HepG2 (cell line): ENCODE results near the gene ABCF1. TPM values are rescaled to one million over a fixed set of nuclear protein-coding genes. Genes with fewer than 3 reads are reported as not detected.
A peak's percentile ranks its signal among the peaks of the same experiment; 100 is the strongest.

ENCODE experiments used
- ATAC-seq: fragments of 200-7000 bp; cut with Tn5 transposase; 3 replicates; pipeline ENCODE4 v1.9.1; 2020; ENCODE audit warnings: mild to moderate bottlenecking, moderate library complexity
- BruUV-seq: library from RNA; stranded (reverse); fragments of 400-500 nt; replicated peaks from 2 replicates; lab custom pipeline; 2021; lab: Mats Ljungman, UMichigan
- CTCF ChIA-PET: fragments of 300-600 bp; formaldehyde crosslinking; extraction: SDS; loops from one replicate; lab custom pipeline; 2021; ENCODE audit warnings: low total read pairs, inconsistent platforms, low intra/inter-chr PET ratio; lab: Yijun Ruan, JAX
- POLR2A ChIA-PET: fragments of 350-600 bp; sonication (Branson Sonifier 250); formaldehyde crosslinking; loops from one replicate; lab custom pipeline; 2020; ENCODE audit warnings: antibody characterized with exemption, inconsistent platforms; lab: Yijun Ruan, JAX
- DNase-seq: peaks from one replicate; pipeline ENCODE4 v3.0.0-alpha.2; 2015; ENCODE audit warnings: low spot score
- FAIRE-seq: peaks from 3 replicates; lab custom pipeline; 2011; peaks lifted over from hg19 to GRCh38; lab: Jason Lieb, UNC
- H2AFZ ChIP-seq: one replicate; pipeline ENCODE4 v1.6.1; 2011; ENCODE audit warnings: low read length, inconsistent platforms
- H3K27ac ChIP-seq: fragments of 300-600 bp; 3 replicates; pipeline ENCODE4 v1.8.0; 2011; ENCODE audit warnings: mixed run types, mild to moderate bottlenecking, mixed read lengths, low read length, inconsistent platforms; ENCODE audit not compliant: insufficient read depth; ENCODE audit errors: extremely low read length
- H3K27me3 ChIP-seq, 2 experiments: fragments of 200-600 bp in 1 of 2; 2 replicates in 1 of 2; 3 replicates in 1 of 2; pipeline versions ENCODE4 v1.6.0 to v1.8.0; 2011; ENCODE audit warnings: low read length in 2 of 2, mild to moderate bottlenecking in 2 of 2, moderate library complexity in 2 of 2, inconsistent platforms in 1 of 2; ENCODE audit not compliant: insufficient read depth in 2 of 2, control insufficient read depth in 1 of 2
- H3K36me3 ChIP-seq, 2 experiments: fragments of 200-600 bp in 1 of 2; replicated peaks in 1 of 2; 2 replicates in 1 of 2; 3 replicates in 1 of 2; pipeline versions ENCODE4 v1.5.1 to v1.8.0; 2011; ENCODE audit warnings: low read length in 2 of 2, inconsistent platforms in 1 of 2; ENCODE audit not compliant: insufficient read depth in 2 of 2, control insufficient read depth in 1 of 2
- H3K4me1 ChIP-seq: 2 replicates; pipeline ENCODE4 v1.5.1; 2012; ENCODE audit warnings: low read length, inconsistent platforms; ENCODE audit not compliant: insufficient read depth
- H3K4me2 ChIP-seq: 2 replicates; pipeline ENCODE4 v1.6.0; 2011; ENCODE audit warnings: low read depth, low read length, inconsistent platforms
- H3K4me3 ChIP-seq, 3 experiments: fragments of 200-600 bp in 1 of 3; sonication (generic), shearing (Covaris generic) in 1 of 3; replicated peaks in 1 of 3; 2 replicates each; pipeline ENCODE4 v1.5.1; 2011 to 2016; ENCODE audit warnings: low read length in 3 of 3, inconsistent platforms in 2 of 3, low read depth in 2 of 3, mild to moderate bottlenecking in 2 of 3, control low read depth in 1 of 3, mixed read lengths in 1 of 3; ENCODE audit not compliant: insufficient read depth in 1 of 3
- H3K79me2 ChIP-seq: one replicate; pipeline ENCODE4 v1.6.1; 2011; ENCODE audit warnings: low read length, inconsistent platforms; ENCODE audit not compliant: insufficient read depth
- H3K9ac ChIP-seq: 2 replicates; pipeline ENCODE4 v1.6.0; 2011; ENCODE audit warnings: mild to moderate bottlenecking, low read depth, low read length, inconsistent platforms; ENCODE audit not compliant: insufficient read depth
- H3K9me3 ChIP-seq: 2 replicates; pipeline ENCODE4 v1.5.1; 2012; ENCODE audit warnings: mild to moderate bottlenecking, low read length
- H4K20me1 ChIP-seq: 2 replicates; pipeline ENCODE4 v1.6.0; 2011; ENCODE audit warnings: inconsistent platforms, mild to moderate bottlenecking, low read length, moderate library complexity; ENCODE audit not compliant: insufficient read depth
- ATRX ChIP-seq: sonication (generic); formaldehyde crosslinking; IDR thresholded peaks from 2 replicates; pipeline ENCODE4 v1.4.0; 2020; ENCODE audit warnings: missing genetic modification reagents, borderline replicate concordance
- FLYWCH1 ChIP-seq: sonication (generic); formaldehyde crosslinking; IDR thresholded peaks from 2 replicates; pipeline ENCODE4 v1.8.1; 2023; ENCODE audit warnings: mild to moderate bottlenecking, missing genetic modification reagents
- FOXA1 ChIP-seq, 2 experiments: fragments of 450-650 bp in 1 of 2; sonication (generic) in 1 of 2; formaldehyde crosslinking in 1 of 2; IDR thresholded peaks; 2 replicates each; pipeline versions ENCODE4 v1.4.0 to v1.6.1; 2016 to 2020; ENCODE audit warnings: missing genetic modification reagents in 1 of 2
- HHEX ChIP-seq: IDR thresholded peaks from 2 replicates; pipeline ENCODE4 v1.6.1; 2016; ENCODE audit warnings: control low read depth
- MATR3 ChIP-seq: sonication (generic); formaldehyde crosslinking; IDR thresholded peaks from 2 replicates; pipeline ENCODE4 v1.4.0; 2020; ENCODE audit warnings: missing genetic modification reagents
- NCOA5 ChIP-seq: sonication (generic); formaldehyde crosslinking; IDR thresholded peaks from 2 replicates; pipeline ENCODE4 v1.4.0; 2020; ENCODE audit warnings: missing genetic modification reagents
- RFXANK ChIP-seq: IDR thresholded peaks from 2 replicates; pipeline ENCODE4 v1.6.1; 2016
- SOX5 ChIP-seq: IDR thresholded peaks from 2 replicates; pipeline ENCODE4 v1.6.1; 2016; ENCODE audit warnings: borderline replicate concordance
- TP53 ChIP-seq: sonication (generic); formaldehyde crosslinking; conservative IDR thresholded peaks from 2 replicates; pipeline ENCODE4 v1.4.0; 2020; ENCODE audit warnings: missing genetic modification reagents
- ZBTB7A ChIP-seq: sonication (generic); formaldehyde crosslinking; IDR thresholded peaks from 2 replicates; pipeline ENCODE4 v1.8.0; 2022; ENCODE audit warnings: mild to moderate bottlenecking, missing genetic modification reagents
- ZNF331 ChIP-seq: sonication (generic); formaldehyde crosslinking; IDR thresholded peaks from 2 replicates; pipeline ENCODE4 v1.4.0; 2020; ENCODE audit warnings: missing genetic modification reagents
- ZNF432 ChIP-seq: sonication (generic); formaldehyde crosslinking; IDR thresholded peaks from 2 replicates; pipeline ENCODE4 v1.5.0; 2020; ENCODE audit warnings: missing genetic modification reagents, mild to moderate bottlenecking, borderline replicate concordance
- ZNF441 ChIP-seq: sonication (generic); formaldehyde crosslinking; IDR thresholded peaks from 2 replicates; pipeline ENCODE4 v1.7.0; 2021; ENCODE audit warnings: missing genetic modification reagents, borderline replicate concordance
- ZNF484 ChIP-seq: sonication (generic); formaldehyde crosslinking; IDR thresholded peaks from 2 replicates; pipeline ENCODE4 v1.5.1; 2020; ENCODE audit warnings: mild to moderate bottlenecking, low read depth, missing genetic modification reagents, borderline replicate concordance
- whole genome bisulfite sequencing: methylation state at CpG from one replicate; pipeline ENCODE4 v1.1.6; 2017; ENCODE audit warnings: low lambda C conversion rate; 5-methylcytosine and 5-hydroxymethylcytosine counted together
- in situ Hi-C: cut with HindIII; loops from 2 replicates; pipeline ENCODE4 v1.10.0; 2017; ENCODE audit warnings: low pct_unique_long_range_greater_than_20kb; ENCODE audit not compliant: extremely low pct_ligation_motif_present
- intact Hi-C: fragments of 100-400 bp; cut with micrococcal nuclease; formaldehyde crosslinking; loops from one replicate; pipeline ENCODE4 v1.10.0; 2022; ENCODE audit not compliant: unreplicated experiment
- polyA plus RNA-seq, 8 experiments: library from polyadenylated mRNA; depleted of rRNA in 3 of 8; stranded (reverse) in 7 of 8; unstranded in 1 of 8; fragments of >200 nt; fragmentation: Illumina TruSeq in 4 of 8; extraction: Trizol in 4 of 8; gene quantifications; 2 replicates each; pipeline versions ENCODE4 v1.2.1 to v1.2.3, GENCODE V29; 2011 to 2016; ENCODE audit warnings: low read depth in 4 of 8, missing spikeins in 1 of 8, mixed read lengths in 1 of 8; ENCODE audit not compliant: insufficient read depth in 1 of 8
- total RNA-seq, 5 experiments: library from RNA; depleted of rRNA; stranded (reverse); fragments of >200 nt; fragmentation: Illumina TruSeq; extraction: Trizol; gene quantifications; 2 replicates each; pipeline ENCODE4 v1.2.3, GENCODE V29; 2016; ENCODE audit warnings: low read depth in 1 of 5
- TF ChIP-seq, protein P1 (sequence below): IDR thresholded peaks from 2 replicates; pipeline ENCODE4 v1.6.1; 2016; ENCODE audit warnings: low read depth, borderline replicate concordance
- TF ChIP-seq, protein P2 (sequence below): sonication (generic); formaldehyde crosslinking; IDR thresholded peaks from 2 replicates; pipeline ENCODE4 v1.5.0; 2020; ENCODE audit warnings: mild to moderate bottlenecking, missing genetic modification reagents, borderline replicate concordance
- TF ChIP-seq, protein P3 (sequence below): sonication (generic); IDR thresholded peaks from 2 replicates; pipeline ENCODE4 v1.6.1; 2016; ENCODE audit warnings: low read depth, borderline replicate concordance

ABCF1 gene
- total and polyA plus RNA-seq, 2 of the 13 experiments (the other 11 are each of a cell fraction or from before 2014, with no cell fraction given): 25.4 to 98.9 TPM

DNA sequence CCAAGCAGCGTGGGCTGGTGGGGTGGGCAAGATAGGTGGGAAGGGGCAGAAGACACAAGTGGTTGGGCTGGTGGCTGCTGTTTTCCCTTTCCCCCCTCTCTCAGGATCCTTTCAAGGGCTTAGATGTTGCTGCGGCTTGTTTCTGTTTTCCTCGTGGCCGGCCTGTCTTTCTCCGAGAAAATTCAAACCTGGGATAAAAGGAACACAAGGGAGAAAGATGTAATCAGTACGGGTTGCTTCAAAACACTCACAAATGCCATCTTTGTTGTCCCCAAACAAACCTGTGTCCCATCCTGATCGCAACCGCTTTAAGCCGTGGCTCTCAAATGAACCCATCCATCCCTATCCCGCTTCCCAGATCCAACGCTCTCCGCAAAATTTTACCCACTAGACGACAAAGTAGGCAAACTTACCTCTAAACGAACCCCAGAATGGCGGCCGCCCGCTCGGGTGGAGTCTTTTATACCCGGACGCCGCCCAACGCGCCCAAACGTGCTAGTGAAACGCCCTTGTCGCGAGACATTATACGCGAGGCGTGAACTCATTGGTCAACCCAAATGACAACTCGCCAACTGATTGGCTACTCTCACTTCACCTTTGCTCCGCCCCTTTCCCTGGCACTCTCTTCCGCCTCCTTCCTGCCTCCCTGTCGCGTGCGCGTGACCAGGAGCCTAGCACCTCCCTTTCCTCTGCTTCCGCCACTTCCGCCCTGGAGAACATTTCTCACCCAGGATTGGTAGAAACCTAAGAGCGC, 45.7 kb downstream of the ABCF1 start, which contains the start of gene PPP1R10:
Gene PPP1R10 (minus strand): TSS at position 433 of the 754 bp plus-strand sequence. CDS start 7,299 bp downstream, outside the sequence.
- Histone ChIP-seq H3K9me3 (no peaks in the 10 kb centered on the region), H3K4me2 (peak within 1 kb of the TSS; percentile 88), H3K27ac (peak within 1 kb of the TSS; percentile 98), H3K4me3 (peak within 1 kb of the TSS; percentile 87 to 97 (median 89)), H2AFZ (peak within 1 kb of the TSS; percentile 59), H4K20me1 (peaks cover 12% of the 10 kb centered on the region), H3K27me3 (no peaks in the 10 kb centered on the region; a peak in 1 of 5 replicates), H3K36me3 (peaks cover 4 to 18% of the 10 kb centered on the region in 2 experiments), H3K79me2 (peaks cover 44% of the 10 kb centered on the region), H3K9ac (peak within 1 kb of the TSS; percentile 100), H3K4me1 (peaks cover 35% of the 10 kb centered on the region)
- POLR2A ChIA-PET: interaction anchor here (0.7 to 2.6 kb wide), 26 partner anchors 10 to 267 kb away, joined by 3 to 36 read pairs (median 7); partner anchors contain the start of genes ABCF1, ATAT1, C6orf136 and DDR1
- DNase-seq: peak; percentile 100
- FAIRE-seq: peak; percentile 91
- intact Hi-C loops: loop anchor here (2.0 to 5.0 kb wide), 3 partner anchors 40 to 104 kb away; partner anchors contain the start of genes DHX16 and TUBB
- under 1% methylated on average over 40 of the region's 40 CpGs for whole genome bisulfite sequencing
- CTCF ChIA-PET: no interaction called here
- ATAC-seq: peak; percentile 83
- in situ Hi-C loops: no loop called here
- BruUV-seq: TSS peak; percentile 75
- TF ChIP-seq ZNF441: peak; percentile 54; the same call in 1 of the 2 replicates
- TF ChIP-seq ZBTB7A (CRISPR knock-in tag): 0 out of 2 replicates have a peak, but pooled peaks have one; percentile 21
- TF ChIP-seq NCOA5 (CRISPR knock-in tag): no peak
- no peak for TF ChIP-seq MATR3 (CRISPR knock-in tag)
- peak; percentile 42; the same call in 1 of the 2 replicates for TF ChIP-seq RFXANK
- TF ChIP-seq SOX5: peak; percentile 62; the same call in 1 of the 2 replicates
- TF ChIP-seq, protein P1, sequence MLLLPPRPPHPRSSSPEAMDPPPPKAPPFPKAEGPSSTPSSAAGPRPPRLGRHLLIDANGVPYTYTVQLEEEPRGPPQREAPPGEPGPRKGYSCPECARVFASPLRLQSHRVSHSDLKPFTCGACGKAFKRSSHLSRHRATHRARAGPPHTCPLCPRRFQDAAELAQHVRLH: peak; percentile 48
- TF ChIP-seq, protein P2, sequence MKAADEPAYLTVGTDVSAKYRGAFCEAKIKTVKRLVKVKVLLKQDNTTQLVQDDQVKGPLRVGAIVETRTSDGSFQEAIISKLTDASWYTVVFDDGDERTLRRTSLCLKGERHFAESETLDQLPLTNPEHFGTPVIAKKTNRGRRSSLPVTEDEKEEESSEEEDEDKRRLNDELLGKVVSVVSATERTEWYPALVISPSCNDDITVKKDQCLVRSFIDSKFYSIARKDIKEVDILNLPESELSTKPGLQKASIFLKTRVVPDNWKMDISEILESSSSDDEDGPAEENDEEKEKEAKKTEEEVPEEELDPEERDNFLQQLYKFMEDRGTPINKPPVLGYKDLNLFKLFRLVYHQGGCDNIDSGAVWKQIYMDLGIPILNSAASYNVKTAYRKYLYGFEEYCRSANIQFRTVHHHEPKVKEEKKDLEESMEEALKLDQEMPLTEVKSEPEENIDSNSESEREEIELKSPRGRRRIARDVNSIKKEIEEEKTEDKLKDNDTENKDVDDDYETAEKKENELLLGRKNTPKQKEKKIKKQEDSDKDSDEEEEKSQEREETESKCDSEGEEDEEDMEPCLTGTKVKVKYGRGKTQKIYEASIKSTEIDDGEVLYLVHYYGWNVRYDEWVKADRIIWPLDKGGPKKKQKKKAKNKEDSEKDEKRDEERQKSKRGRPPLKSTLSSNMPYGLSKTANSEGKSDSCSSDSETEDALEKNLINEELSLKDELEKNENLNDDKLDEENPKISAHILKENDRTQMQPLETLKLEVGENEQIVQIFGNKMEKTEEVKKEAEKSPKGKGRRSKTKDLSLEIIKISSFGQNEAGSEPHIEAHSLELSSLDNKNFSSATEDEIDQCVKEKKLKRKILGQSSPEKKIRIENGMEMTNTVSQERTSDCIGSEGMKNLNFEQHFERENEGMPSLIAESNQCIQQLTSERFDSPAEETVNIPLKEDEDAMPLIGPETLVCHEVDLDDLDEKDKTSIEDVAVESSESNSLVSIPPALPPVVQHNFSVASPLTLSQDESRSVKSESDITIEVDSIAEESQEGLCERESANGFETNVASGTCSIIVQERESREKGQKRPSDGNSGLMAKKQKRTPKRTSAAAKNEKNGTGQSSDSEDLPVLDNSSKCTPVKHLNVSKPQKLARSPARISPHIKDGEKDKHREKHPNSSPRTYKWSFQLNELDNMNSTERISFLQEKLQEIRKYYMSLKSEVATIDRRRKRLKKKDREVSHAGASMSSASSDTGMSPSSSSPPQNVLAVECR (CRISPR knock-in tag): no peak
- TF ChIP-seq, protein P3, sequence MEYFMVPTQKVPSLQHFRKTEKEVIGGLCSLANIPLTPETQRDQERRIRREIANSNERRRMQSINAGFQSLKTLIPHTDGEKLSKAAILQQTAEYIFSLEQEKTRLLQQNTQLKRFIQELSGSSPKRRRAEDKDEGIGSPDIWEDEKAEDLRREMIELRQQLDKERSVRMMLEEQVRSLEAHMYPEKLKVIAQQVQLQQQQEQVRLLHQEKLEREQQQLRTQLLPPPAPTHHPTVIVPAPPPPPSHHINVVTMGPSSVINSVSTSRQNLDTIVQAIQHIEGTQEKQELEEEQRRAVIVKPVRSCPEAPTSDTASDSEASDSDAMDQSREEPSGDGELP: no peak; the same call in 1 of the 2 replicates
- peak; percentile 74; the same call in 1 of the 2 replicates for TF ChIP-seq TP53 (CRISPR knock-in tag)
- TF ChIP-seq FLYWCH1: no peak
- no peak for TF ChIP-seq ATRX
- 0 out of 2 replicates have a peak, but pooled peaks have one; percentile 10 for TF ChIP-seq HHEX (CRISPR knock-in tag)
- no peak for TF ChIP-seq ZNF331
- TF ChIP-seq FOXA1 (IDR thresholded peaks at IDR 0.05): no peak
- 0 out of 2 replicates have a peak, but pooled peaks have one; percentile 4 for TF ChIP-seq FOXA1 (CRISPR knock-in tag; IDR thresholded peaks at IDR 0.05)
- TF ChIP-seq ZNF432 (CRISPR knock-in tag): no peak
- no peak for TF ChIP-seq ZNF484 (CRISPR knock-in tag)
